ENCODE data around the gene NFATC2. TPM values are rescaled to one million over a fixed set of nuclear protein-coding genes. Genes with fewer than 3 reads are reported as not detected.

NFATC2 gene
- total RNA-seq, 1 experiment from 2014 or later: 0.61 TPM

DNA sequence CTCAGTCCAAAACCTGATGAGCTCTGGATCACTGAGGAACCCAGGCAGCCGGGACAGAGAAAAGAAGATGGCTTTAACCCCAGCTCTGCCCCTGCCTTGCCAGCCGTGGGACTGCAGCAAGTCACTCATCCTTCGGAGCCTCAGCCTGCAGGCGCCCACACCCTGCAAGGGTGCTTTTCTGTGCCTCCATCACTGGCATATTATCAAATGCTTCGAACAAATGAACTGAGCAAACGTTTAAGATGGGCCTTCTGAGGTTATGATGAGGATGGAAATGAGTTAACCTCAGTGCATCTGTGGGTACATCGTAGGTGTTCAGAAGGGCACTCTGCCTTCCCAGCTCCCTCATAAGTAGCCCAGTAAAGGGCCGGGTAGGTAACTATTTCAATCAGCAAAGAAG lies 79.0 kb downstream of the NFATC2 start:
- Histone ChIP-seq H3K56ac (ENCODE audit: insufficient read length, low read depth, low read length) (no peak overlapping the region), H3T11ph (ENCODE audit: low read length) (no peak overlapping the region), H2AK5ac (ENCODE audit: insufficient read length, low read length) (no peak overlapping the region), H3K4me2 (ENCODE audit: insufficient read depth, insufficient read length, low read length) (no peak overlapping the region), H2BK12ac (ENCODE audit: insufficient read length, low read depth, low read length) (no peak overlapping the region), H4K20me1 (ENCODE audit: control insufficient read depth, insufficient read depth, insufficient read length) (no peaks in the 10 kb centered on the region), H3K9me3 (ENCODE audit: control insufficient read depth, low read depth, low read length) (no peaks in the 10 kb centered on the region), H3K23me2 (ENCODE audit: insufficient read length, low read depth, low read length, poor library complexity, severe bottlenecking) (no peaks in the 10 kb centered on the region), H3K23ac (ENCODE audit: insufficient read length, low read depth, low read length) (no peak overlapping the region), H3K18ac (ENCODE audit: insufficient read length, low read depth, low read length) (no peak overlapping the region), H4K91ac (ENCODE audit: insufficient read length, low read depth, low read length) (no peak overlapping the region), H3K4me1 (ENCODE audit: insufficient read depth, low read length) (no peaks in the 10 kb centered on the region), H2BK20ac (ENCODE audit: low read depth, low read length, poor library complexity, severe bottlenecking) (no peak overlapping the region), H2BK15ac (ENCODE audit: low read depth, low read length) (no peak overlapping the region), H3K14ac (ENCODE audit: insufficient read depth, low read length) (0 out of 2 replicates have a peak overlapping the region, but pooled peaks have one; percentile 1), H2AFZ (ENCODE audit: low read length) (no peak overlapping the region), H4K8ac (replicated peaks; ENCODE audit: insufficient read length, low read depth, low read length) (no peak overlapping the region), H3K27ac (ENCODE audit: insufficient read length, low read depth, low read length) (no peak overlapping the region), H2BK120ac (ENCODE audit: low read depth, low read length, poor library complexity, severe bottlenecking) (no peak overlapping the region), H2BK5ac (ENCODE audit: insufficient read length, low read length) (no peak overlapping the region), H3K79me1 (ENCODE audit: insufficient read depth, low read depth, low read length, poor library complexity, severe bottlenecking) (no peaks in the 10 kb centered on the region), H3K79me2 (ENCODE audit: insufficient read depth, low read length) (no peaks in the 10 kb centered on the region), H3K9ac (ENCODE audit: extremely low read depth, insufficient read length, low read length) (no peak overlapping the region), H3K4ac (ENCODE audit: low read depth, low read length) (no peak overlapping the region), H4K5ac (ENCODE audit: insufficient read length, low read depth, low read length) (no peak overlapping the region), H3K27me3 (ENCODE audit: insufficient read depth, low read length) (no peaks in the 10 kb centered on the region)
- Mint-ChIP-seq H3K36me3 (ENCODE audit: insufficient read depth in 1 of 3, low read depth in 3 of 3) (no peaks in the 10 kb centered on the region), H3K9me3 (no peaks in the 10 kb centered on the region), H3K27me3 (ENCODE audit: low read depth) (no peaks in the 10 kb centered on the region), H3K4me3 (no peak overlapping the region), H3K4me1 (peaks cover 6 to 8% of the 10 kb centered on the region in 2 experiments; a peak in 3 of 4 replicates), H3K27ac (peak overlapping the region in 1 of 3 experiments; percentile 47; a peak in 1 of 7 replicates)
- WGBS (ENCODE audit: extremely low coverage, insufficient read length, low lambda C conversion rate): no CpG with 5 or more reads among the region's 8 CpGs
- TF ChIP-seq, protein P1, sequence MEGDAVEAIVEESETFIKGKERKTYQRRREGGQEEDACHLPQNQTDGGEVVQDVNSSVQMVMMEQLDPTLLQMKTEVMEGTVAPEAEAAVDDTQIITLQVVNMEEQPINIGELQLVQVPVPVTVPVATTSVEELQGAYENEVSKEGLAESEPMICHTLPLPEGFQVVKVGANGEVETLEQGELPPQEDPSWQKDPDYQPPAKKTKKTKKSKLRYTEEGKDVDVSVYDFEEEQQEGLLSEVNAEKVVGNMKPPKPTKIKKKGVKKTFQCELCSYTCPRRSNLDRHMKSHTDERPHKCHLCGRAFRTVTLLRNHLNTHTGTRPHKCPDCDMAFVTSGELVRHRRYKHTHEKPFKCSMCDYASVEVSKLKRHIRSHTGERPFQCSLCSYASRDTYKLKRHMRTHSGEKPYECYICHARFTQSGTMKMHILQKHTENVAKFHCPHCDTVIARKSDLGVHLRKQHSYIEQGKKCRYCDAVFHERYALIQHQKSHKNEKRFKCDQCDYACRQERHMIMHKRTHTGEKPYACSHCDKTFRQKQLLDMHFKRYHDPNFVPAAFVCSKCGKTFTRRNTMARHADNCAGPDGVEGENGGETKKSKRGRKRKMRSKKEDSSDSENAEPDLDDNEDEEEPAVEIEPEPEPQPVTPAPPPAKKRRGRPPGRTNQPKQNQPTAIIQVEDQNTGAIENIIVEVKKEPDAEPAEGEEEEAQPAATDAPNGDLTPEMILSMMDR (conservative IDR thresholded peaks at IDR 0.05): no peak
- no peak for DNase-seq
